Testis (tissue), 2 donors: ENCODE measurements around the gene SLC29A4.

Experiments used
- CTCF ChIP-seq, 3 experiments: fragments of 450-650 bp in 2 of 3; fragments of 200-600 bp in 1 of 3; sonication (generic) in 1 of 3; IDR thresholded peaks; one replicate each; pipeline ENCODE4 v1.5.1; 2016 to 2019; ENCODE audit warnings: antibody characterized with exemption in 3 of 3, mild to moderate bottlenecking in 2 of 3, moderate library complexity in 1 of 3
- POLR2A ChIP-seq: fragments of 450-650 bp; IDR thresholded peaks from one replicate; pipeline ENCODE4 v1.6.1; 2017; ENCODE audit warnings: antibody characterized with exemption, mild to moderate bottlenecking, moderate library complexity

GRCh38 chr7:5345171-5345570 lies 62.4 kb downstream of the SLC29A4 start:
- no peak for TF ChIP-seq CTCF (IDR thresholded peaks at IDR 0.05)
- no peak for TF ChIP-seq POLR2A
